Measurements from ENCODE around the gene ATOH1.

ATOH1 gene

DNA sequence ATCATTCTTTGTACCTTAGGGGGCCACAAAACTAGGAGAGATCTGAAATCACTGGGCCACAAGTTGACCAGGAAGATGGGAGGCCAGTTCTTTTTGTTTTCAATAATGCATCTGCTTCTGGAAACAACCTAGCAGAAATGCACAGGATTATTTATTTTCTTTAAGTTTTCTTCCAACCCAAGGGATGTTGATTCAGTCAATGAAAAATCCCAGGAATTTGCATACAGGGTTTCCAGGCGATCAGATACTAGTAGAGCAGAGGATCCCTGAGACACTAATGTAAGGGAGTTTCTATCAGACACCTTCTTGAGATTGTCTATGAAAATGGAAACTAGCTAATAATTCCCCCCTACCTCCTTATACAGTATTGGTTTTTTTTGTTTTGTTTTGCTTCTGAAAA, 7.4 kb downstream of the ATOH1 start:
- no peak for DNase-seq

DNA sequence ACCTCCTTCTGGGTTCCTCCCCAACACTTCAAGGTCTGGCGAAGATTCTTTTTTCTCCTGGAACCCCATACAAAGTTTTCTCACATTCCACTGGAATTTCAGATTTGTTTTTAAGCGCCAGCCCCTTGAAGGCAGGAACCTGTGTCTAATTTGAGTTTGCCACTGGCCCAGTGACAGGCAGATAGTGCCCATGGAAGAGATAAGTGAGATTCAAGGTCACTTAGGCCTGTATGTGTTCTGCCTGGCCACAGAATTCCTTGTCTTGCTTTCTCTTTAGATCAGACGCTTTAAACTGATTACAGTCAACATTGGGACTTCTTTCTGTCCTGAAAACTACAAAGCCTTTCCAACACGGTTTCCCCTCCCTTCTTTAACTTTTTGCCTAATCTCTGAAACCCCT, 11.2 kb downstream of the ATOH1 start:
- DNase-seq = no peak

DNA sequence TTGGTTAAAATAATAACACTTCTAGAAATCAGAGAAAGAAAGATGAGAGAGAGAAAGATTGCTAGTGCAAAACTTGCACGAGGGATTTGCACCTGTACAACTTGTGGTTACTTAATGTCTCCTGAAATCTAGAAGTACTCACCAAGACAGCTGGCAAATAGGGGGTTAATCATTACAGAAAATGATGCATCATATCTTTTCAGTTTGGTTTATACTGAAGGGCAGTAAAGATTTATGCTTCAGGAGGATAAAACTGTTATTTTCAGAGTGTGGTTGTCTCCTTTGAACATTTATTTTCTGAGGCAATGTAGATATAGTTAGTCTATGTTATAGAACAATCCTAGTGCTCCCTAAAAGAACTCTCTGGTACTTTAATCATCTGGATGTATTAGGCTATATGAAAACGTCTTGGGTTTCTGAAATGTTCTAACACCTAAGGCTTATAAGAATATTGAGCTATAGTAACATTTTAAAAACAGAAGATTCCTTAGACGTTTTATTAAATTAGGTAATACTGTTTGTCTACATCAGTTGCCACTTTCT, 13.3 kb downstream of the ATOH1 start:
- DNase-seq = no peak

DNA sequence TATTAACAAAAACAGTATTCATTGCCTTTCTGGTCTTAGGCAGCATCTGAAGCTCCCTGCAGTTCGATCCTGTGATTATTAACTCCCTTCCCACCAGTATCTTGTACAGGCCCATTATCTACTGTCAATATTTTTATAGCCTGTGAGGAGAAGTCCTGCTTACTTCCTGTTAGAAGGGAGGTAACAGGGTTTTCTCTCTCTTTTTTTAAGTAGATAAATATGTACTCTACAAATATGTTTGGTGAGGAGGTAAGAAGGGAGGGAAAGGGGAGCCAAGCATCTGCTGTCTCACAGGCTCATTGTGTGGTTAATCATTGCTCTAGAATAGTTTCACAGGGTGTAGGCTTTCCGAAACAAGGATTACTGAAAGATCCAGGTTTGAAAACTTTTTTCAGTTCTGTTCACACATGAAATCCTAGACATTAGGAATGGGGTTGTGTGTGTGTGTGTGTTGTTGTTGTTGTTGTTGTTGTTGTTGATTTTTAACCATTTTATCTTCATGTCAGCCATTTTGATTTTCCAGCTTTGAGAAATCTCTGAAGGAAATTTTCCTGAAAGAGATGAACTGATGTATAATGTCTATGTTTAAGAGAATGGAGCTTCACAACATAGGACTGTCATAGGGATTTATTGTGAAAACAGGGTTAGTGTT, 14.2 kb downstream of the ATOH1 start:
- no peak for DNase-seq

DNA sequence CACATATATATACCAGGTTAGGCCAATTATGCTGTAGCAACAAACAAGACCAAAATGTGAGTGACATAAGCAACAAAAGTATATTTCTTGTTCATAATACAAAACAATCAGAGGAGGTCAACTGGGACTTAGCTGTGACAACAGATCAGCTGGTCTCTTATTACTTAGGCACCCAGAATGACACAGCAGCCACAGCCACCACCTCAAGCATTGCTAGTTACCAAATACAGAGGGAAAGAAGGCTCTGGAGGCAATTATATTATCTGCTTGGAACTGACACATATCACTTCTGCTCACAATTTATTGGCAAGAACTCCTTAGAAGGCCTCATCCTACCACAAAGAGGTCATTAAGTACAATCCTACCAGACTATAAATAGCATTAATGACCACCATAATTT, 15.2 kb downstream of the ATOH1 start:
- no peak for DNase-seq

DNA sequence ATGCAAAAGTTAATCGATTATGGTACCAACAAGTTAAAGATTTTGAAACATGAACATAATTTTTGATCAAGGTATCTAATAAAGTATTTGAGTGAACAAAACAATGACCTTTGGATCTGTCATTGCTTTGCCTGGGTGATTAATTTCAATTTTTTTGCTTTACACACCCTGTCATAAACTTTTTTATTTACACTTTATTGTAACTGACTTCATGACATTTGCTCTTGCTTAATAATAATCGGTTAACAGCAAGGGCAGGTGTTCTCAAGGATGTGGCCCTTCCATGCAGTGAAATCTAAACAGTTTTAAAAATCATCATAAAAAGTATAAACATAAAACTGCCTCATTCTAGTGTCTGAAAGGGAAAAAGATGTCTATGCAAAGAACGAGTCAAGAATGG, 24.1 kb downstream of the ATOH1 start:
- DNase-seq = no peak

DNA sequence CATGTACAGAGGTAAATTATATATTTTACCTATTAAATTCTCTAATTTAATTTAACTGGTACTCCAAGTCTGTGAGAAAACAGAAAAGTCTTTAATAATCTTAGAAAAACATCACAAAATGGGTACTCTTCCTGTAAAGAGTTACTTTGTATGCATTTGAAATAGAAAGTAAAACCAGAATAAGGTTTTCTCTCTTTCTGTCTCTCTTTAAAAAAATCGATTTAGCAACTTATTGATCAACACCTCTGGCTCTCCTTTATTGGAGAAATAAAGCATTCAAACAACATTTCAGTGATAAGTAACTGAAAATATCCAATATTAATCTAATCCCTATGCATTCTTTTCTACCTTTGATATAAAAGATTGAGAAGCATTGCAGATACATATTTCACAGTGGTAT, 27.4 kb downstream of the ATOH1 start:
- DNase-seq = no peak

DNA sequence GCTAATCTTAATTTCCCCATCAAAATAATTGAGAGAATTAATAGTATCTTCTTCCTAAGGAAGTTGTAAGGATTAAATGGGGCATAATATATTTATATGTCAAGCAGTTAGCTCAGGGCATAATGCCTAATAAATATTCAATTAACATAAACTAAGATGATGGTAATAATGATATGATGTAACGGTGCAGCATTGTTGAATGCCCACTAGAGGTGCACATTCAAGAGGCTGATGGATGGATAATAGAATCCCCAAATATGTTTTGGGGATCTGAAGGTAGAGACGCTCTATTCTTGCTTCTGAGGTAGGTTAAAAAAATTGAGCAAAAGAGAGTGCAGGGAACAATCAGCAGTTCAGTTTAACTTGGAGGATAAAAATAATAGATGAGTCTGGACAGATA, 37.1 kb downstream of the ATOH1 start:
- DNase-seq = no peak

DNA sequence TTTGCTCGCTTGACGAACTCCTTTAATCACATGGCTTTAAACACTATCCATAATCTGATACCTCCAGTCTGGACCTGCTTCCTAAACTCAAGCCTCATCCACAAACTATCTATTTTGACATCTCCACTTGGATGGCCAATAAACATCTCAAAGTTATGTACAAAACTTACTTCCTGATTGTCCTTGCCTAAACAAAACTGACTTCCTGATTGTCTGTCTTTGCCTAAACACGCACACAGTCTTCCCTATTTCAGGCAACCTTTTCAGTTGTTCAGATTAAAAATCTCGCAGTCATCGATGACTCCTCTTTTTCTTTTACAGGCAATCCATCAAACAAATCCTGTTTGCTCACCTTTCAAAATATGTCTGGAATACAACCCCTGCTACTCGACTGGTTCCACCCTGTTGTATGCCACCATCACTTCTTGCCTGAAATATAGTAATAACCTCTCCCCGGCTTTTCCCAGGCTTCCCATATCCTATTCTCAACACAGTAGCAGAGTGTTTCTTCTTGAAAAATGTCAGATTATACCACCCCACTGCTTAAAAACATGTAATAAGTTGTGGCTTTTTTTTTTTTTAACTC, 39.0 kb downstream of the ATOH1 start:
- no peak for DNase-seq

DNA sequence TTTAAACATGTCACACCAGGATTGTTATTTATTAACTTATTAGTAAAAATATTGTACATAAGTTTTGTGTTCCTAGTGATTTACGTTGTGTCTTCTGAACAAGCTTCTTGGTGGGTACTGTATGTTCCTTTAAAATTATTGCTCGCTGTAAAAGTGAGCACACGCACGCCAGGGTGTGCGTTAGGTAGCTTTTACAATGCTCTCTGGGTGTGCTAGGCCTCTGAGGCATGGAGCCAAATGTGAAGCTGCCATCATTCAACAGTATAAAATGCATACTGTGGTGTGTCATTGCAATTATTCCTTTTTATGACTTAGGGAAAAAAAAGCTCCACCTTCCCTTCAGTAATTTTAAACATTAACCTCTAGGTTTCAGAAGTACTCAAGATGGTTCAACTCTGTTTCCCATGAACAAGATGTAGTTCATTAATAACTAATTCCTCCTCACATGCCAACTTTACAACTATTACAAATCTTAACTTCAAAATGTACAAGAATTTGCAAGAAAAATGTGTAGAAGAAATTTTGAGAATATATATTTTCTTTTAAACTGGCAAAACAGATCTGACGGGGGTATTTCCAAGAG, 42.4 kb downstream of the ATOH1 start:
- DNase-seq = no peak

DNA sequence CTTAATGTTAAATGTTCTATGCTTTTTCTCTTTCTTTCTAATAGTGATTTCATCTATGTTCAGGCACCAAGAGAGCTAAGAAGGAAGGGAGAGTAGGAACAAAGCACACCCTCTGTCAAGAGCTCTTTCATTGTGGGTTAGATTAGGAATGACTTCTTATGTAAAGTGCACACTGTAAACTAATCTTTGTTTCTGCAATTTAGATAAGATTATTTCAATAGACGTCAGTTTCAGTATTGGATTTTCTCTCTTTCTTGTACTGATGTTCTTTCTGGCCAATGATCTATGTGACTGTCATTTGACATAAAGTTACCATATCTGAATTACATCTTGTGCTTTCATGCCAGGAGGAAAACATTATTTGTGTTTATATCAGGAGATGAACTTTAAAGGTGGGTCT, 48.2 kb downstream of the ATOH1 start:
- DNase-seq = no peak

DNA sequence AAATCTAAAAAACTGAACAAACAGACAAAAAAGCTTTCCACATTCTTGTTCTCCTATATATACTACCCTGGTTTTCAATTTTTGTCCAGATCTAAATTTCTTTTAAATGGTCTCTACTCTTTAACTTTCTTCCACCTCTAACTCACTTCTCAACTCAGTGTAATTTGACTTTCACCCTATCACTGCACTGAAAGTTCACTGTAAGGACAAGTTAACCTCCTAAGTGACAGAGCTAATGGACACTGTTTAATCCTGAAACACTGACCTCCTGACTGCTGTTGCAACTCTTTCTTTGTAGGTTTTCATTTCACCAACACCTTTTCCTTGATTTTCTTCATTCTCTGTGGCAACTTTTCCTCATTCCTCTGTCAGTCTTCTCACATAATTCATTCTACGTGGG, 50.0 kb downstream of the ATOH1 start:
- DNase-seq = no peak

DNA sequence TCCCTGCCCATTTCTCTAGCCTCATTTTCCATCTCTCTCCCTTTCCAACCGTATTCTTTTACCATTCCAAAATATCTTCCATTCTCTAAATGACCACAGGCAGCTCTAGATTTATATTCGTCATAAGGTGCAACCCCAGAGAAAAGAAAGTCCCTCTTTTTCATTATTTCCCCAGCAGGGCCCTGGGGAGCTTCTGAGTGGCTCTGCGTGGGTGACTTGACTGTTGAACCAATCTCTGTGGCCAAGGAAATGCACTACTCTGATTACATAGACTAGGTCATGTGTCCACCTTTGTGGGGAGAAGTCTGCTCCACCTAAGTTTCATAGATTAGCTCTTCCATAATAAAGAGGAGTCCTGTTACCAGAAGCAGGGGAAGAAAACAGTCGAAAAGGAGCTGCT, 51.4 kb downstream of the ATOH1 start:
- no peak for DNase-seq

Measured in hippocampal formation (tissue), 2 donors.